ENCODE results near the gene CYP2D6.
"Not testable (repeated sequence)": the region's sequence is repeated elsewhere in the genome, so short reads cannot be mapped to it uniquely, and the experiment has no call there.

CYP2D6 gene

GRCh38 chr22:42127606-42128005 is 3.0 kb downstream of the CYP2D6 start:
- Histone ChIP-seq H3K36me3 (no peaks in the 10 kb centered on the region), H3K4me1 (no peaks in the 10 kb centered on the region), H3K4me3 (ENCODE audit: low read depth, low read length) (no peak overlapping the region), H3K9me3 (no peaks in the 10 kb centered on the region), H3K27me3 (no peaks in the 10 kb centered on the region)
- TF ChIP-seq CTCF (IDR thresholded peaks at IDR 0.05; ENCODE audit: low read depth, low read length), result no peak
- no peak for DNase-seq

- not testable (repeated sequence) for H3K4me1 ChIP-seq; H3K27me3 ChIP-seq; DNase-seq; H3K9me3 ChIP-seq; H3K4me3 ChIP-seq (ENCODE audit: low read depth, low read length); H3K36me3 ChIP-seq
Measured at GRCh38 chr22:42123529-42123928, 7.1 kb downstream of the CYP2D6 start.

DNA sequence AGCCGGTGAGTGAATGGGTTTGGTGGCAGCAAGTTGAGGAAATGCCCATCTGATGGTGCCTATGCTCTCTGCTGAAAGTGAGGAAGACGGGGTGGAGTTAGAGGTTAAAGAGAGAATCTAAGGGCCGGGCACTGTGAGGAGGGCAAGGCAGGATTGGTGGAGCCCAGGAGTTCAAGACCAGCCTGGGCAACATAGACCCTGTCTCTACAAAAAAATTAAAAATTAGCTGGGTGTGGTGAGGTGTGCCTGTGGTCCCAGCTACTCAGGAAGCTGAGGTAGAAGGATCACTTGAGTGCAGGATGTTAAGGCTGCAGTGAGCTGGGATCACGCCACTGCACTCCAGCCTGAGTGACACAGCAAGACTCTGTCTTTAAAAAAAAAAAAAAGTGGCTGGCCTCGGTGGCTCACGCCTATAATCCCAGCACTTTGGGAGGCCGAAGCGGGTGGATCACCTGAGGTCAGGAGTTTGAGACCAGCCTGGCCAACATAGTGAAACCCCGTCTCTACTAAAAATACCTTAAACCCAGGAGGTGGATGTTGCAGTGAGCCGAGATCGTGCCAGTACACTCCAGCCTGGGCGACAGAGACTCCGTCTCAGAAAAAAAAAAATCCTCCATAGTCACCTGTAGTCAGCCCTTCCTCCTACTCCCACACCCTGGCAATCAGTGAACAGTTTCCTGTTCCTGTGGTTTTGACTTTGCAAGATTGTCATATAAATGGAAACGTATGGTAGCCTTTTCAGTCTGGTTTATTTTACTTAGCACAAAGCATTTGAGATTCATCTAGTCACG is 10.2 kb downstream of the CYP2D6 start:
- not testable (repeated sequence) for H3K27me3 ChIP-seq; H3K4me3 ChIP-seq (ENCODE audit: low read depth, low read length); DNase-seq; H3K9me3 ChIP-seq; H3K36me3 ChIP-seq; H3K4me1 ChIP-seq

DNA sequence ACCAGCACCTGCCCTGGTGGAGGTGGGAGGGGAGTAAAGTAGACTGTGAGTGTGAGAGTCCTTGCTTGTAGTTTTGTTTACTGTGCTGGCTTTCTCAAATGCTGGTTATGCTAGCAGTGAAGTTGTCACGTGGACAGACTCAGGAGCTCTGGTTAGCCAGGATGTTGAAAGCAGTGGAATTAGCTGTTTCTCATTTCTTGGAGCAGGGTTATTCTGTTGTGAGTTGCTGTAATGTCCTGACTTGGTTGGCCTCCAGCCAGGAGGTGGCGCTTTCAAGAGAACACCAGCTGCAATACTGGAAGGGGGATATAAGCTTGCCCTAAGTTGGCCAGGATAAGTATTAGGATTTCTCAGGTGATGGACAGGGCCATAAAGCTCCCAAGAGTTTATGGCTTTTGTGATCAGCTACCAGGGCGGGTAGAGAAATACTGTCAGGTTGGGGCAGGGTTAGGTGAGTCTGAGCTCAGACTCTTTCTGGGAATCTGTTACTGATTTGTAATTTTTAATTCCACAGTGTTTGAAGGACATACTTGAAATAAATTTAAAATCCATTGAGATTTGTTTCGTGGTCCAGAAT is 13.7 kb downstream of the CYP2D6 start:
- peak; percentile 44; the same call in 1 of the 2 replicates for TF ChIP-seq CTCF (IDR thresholded peaks at IDR 0.05; ENCODE audit: low read depth, low read length)
- DNase-seq, result peak; percentile 54
- no peaks in the 10 kb centered on the region for H3K9me3 ChIP-seq

DNA sequence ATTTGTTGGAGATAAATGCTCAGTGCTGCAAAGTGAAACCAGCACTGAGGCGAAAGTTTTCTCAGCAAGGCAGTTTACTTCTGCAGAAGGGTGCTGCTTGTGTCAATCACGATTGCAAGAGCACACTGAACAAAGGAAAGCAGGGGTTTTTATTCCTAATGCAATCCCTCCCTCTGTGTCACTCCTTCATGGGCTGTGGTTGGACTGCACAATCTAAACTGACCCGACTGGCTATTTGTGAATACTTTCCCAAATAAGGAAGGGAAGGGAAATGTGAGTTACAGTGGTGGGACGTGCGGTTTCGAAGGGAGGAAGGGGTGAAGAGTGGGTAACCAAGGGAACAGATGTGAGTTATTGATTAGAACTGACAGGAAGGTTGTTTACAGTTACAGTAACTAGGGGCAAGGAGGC is 15.2 kb downstream of the CYP2D6 start:
- H3K9me3 ChIP-seq; H3K27me3 ChIP-seq; H3K36me3 ChIP-seq; H3K4me3 ChIP-seq (ENCODE audit: low read depth, low read length); H3K4me1 ChIP-seq; DNase-seq: not testable (repeated sequence)

More for the DNA sequence above, 13.7 kb downstream of the CYP2D6 start:
- Histone ChIP-seq H3K4me1 (no peaks in the 10 kb centered on the region), H3K27me3 (no peaks in the 10 kb centered on the region), H3K4me3 (ENCODE audit: low read depth, low read length) (no peak overlapping the region), H3K36me3 (no peaks in the 10 kb centered on the region)

- peak; percentile 68 for DNase-seq
- Histone ChIP-seq H3K27me3 (no peaks in the 10 kb centered on the region), H3K36me3 (no peaks in the 10 kb centered on the region), H3K4me1 (no peaks in the 10 kb centered on the region), H3K9me3 (no peaks in the 10 kb centered on the region), H3K4me3 (ENCODE audit: low read depth, low read length) (no peak overlapping the region)
- TF ChIP-seq CTCF (IDR thresholded peaks at IDR 0.05; ENCODE audit: low read depth, low read length), result peak; percentile 73
Measured at GRCh38 chr22:42114721-42115120, 15.9 kb downstream of the CYP2D6 start.

- peak; percentile 59 for TF ChIP-seq CTCF (IDR thresholded peaks at IDR 0.05; ENCODE audit: low read depth, low read length)
- H3K36me3 ChIP-seq; H3K4me1 ChIP-seq; H3K4me3 ChIP-seq (ENCODE audit: low read depth, low read length); H3K27me3 ChIP-seq; H3K9me3 ChIP-seq: not testable (repeated sequence)
- DNase-seq, result peak; percentile 59
Measured at GRCh38 chr22:42112793-42113192, 17.8 kb downstream of the CYP2D6 start.
